ENCODE results near the gene CYP4F22.

Gene CYP4F22

DNA sequence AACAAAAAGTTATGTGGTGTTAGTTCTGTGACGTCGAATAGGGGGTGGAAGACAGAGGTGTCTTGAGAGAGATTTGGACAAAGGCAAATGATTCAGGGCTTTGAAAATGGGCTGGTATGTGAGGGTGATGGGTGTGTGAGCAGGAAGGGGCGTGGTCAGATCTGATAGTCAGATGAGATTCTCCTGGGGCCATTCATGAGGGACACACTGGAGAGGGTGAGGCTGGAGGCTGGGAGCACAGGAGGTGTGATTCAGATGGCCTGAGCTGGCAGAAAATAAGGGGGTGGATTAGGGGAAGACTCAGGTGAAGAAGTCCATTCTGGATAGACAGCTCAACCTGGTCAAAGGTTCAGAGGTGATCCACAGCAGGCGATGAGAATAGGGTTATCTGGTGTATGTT, 28.0 kb downstream of the CYP4F22 start:
- no peak for DNase-seq (ENCODE audit: low spot score)

DNA sequence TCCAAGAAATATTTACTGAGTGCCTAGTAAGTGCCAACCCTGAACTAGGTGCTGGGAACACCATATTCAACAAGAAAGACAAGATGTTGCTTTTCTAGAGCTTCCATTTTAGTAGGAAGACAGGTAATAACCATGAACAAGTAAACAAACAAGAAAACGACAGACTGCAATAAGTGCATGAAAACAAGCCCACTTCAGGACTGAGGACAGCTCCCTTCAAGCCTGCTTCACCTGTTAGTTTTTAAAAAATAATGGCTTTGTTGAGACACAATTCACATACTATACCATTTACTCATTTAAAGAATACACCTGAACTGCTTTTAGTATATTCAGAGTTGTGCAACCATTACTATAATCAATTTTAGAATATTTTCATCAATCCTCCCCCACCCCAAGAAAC, 30.4 kb downstream of the CYP4F22 start:
- DNase-seq (ENCODE audit: low spot score), result no peak

DNA sequence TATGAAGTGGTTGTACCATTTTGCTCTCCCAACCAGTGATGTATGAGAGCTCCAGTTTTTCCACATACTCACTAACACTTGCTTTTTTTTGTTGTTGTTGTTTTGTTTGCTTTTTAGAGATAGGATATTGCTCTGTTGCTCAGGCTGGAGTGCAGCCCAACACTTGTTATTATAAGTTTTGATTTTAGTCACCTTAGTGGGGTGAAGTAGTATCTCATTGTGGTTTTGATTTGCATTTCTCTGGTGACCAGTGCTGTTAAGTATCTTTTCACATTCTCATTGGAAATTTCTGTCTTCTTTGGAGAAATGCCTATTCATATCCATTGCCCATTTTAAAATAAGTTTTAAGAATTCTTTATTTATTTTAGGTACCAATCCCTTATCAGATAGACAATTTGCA, 31.3 kb downstream of the CYP4F22 start:
- no peak for DNase-seq (ENCODE audit: low spot score)

DNA sequence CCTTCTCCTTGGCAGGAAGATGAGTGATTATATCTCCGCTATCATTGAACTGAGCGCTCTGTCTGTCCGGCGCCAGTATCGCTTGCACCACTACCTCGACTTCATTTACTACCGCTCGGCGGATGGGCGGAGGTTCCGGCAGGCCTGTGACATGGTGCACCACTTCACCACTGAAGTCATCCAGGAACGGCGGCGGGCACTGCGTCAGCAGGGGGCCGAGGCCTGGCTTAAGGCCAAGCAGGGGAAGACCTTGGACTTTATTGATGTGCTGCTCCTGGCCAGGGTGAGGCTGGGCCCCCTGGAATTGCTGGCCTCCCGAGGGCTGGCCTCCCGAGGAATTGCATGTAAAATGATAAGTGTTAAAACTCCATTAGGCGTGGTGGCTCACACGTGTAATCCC, 32.1 kb downstream of the CYP4F22 start:
- DNase-seq (ENCODE audit: low spot score), result no peak

DNA sequence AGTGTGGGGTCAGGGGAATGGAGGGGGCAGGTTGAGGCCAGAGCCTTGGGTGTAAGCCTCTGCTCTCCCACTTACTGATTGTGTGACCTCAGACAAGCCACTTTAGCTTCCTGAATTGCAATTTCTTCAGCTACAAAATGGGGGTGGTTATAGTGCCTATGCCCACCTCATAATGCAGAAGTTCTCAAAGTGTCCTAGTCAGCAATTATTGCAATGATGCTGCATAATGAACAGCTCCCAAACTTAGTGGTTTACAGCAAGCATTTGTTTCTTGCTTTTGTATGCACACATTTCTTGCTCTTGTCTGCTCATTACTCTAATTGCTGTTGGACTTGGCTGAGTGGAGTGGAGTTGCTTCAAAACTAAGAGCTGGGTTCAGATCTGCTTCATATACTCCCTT, 36.0 kb downstream of the CYP4F22 start:
- no peak for DNase-seq (ENCODE audit: low spot score)

DNA sequence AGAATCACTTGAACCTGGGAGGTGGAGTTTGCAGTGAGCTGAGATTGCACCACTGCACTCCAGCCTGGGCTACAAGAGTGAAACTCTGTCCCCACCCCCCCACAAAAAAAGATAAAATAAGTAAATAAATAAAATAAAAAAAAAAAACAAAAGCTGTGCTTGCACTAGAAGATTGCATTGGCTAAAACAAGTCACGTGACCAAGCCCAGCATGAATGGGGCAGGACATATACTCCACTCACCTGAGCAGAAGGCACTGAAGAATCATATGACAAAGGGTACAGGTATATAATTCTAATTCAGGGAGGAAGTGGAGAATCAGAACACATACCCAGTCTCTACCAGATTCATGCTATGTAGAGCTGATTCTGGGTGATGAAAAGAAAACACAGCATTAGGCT, 36.6 kb downstream of the CYP4F22 start:
- DNase-seq (ENCODE audit: low spot score), result no peak

DNA sequence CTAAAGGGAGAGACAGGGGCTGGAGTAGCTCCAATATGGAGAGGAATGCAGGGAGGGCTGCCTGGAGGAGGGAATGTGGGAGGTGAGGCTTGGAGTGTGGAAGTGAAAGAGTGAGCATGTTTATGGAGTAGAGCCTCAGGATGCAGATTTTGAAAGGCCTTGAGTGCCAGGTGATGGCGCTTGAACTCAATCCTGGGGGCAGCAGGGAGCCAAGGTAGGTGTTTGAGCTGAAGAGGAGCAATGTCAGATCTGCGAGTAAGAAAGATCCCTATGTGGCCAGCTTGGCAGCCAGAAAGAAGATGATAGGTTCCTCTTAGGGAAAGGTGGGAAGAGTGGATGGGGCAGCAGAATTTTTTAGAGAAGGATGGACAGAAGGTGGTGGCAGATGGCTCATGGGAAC, 40.3 kb downstream of the CYP4F22 start:
- no peak for DNase-seq (ENCODE audit: low spot score)

DNA sequence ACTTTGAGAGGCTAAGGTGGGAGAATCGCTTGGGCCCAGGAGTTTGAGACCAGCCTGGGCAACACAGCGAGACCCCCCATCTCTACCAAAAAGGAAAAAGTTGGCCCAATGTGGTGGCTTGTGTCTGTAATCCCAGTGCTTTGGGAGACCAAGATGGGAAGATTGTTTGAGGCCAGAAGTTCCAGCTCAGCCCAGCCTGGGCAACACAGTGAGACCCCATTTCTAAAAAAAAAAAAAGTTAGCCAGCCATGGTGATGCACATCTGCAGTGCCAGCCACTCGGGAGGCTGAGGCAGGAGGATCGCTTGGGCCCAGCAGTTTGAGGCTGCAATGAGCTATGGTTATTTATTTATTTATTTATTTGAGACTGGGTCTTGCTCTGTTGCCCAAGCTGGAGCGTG, 41.3 kb downstream of the CYP4F22 start:
- DNase-seq (ENCODE audit: low spot score), result no peak

DNA sequence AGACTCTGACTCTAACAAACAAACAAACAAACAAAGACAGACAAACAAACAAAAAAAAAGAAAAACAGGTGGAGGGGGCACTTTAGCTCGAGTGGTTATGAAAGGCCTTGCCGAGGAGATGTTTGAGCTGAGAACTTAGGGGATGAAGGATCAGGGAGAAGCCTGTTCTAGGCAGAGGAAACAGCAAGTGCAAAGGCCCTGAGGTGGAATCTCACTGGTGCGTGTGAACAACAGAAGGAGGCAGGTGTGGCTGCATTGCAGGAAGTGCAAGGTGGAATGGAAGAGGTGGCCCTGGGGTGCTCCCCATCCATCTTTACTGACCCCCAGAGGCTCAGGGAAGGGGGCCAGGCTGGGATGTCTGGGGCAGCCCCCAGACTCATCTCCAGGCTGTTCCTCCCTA, 41.9 kb downstream of the CYP4F22 start:
- DNase-seq (ENCODE audit: low spot score), result no peak

DNA sequence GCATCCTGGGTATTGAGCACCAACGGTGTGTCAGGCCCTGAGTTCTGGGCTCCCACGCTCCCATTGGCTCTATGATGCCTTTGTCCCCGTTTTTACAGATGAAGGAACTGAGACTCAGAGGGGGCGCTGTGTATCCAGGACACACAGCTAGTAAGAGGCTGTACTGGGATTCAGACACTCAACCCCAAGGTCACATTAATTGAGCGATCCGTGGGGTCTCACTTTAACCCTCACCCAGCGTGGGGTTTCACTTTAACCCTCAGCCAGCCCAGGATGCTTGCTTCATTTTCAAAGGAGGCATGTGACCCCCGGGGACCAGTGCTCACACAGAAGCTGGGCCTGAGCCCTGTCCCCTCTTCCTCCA, 42.6 kb downstream of the CYP4F22 start:
- no peak for DNase-seq (ENCODE audit: low spot score)

DNA sequence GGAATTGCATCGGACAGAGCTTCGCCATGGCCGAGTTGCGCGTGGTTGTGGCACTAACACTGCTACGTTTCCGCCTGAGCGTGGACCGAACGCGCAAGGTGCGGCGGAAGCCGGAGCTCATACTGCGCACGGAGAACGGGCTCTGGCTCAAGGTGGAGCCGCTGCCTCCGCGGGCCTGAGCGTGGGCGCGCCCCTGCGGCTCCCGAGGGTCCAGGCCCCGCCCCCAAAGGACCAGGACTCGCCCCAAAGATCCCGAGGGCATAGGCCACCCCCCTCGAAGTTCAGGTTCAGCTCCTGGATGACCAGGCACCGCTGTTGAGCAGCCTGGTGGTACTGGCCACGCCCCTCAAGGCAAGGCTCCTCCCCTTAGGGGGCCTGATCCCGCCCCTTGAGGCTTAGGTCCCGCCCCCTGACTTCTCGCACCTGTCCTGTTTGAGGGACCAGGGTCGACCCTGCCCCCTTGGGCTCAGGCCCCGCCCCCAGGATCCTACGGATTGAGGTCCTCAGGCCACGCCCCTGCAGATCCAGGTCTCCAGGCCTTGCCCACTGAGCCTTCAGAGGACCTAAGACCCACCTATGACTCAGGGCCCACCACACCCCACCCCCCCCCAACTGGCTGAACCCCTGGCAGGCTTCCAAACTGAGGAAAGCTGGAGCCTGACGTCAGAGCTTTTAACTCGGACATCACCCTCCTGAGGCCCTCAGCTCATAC, 43.1 kb downstream of the CYP4F22 start:
- DNase-seq (ENCODE audit: low spot score), result peak; percentile 40

DNA sequence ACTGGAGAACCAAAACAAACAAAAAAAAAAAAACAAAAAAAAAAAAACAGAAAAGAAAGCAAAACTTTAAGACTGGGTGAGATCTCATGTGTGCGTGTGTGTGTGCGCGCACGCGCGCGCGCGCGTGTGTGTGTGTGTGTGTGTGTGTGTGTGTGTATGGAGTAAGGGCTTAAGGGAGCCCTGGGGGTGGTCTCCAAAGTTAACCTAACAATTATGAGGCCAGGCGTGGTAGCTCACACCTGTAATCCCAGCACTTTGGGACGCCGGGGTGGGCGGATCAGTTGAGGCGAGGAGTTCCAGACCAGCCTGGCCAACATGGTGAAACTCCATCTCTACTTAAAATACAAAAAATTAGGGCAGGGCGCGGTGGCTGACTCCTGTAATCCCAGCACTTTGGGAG, 46.7 kb downstream of the CYP4F22 start:
- no peak for DNase-seq (ENCODE audit: low spot score)

DNA sequence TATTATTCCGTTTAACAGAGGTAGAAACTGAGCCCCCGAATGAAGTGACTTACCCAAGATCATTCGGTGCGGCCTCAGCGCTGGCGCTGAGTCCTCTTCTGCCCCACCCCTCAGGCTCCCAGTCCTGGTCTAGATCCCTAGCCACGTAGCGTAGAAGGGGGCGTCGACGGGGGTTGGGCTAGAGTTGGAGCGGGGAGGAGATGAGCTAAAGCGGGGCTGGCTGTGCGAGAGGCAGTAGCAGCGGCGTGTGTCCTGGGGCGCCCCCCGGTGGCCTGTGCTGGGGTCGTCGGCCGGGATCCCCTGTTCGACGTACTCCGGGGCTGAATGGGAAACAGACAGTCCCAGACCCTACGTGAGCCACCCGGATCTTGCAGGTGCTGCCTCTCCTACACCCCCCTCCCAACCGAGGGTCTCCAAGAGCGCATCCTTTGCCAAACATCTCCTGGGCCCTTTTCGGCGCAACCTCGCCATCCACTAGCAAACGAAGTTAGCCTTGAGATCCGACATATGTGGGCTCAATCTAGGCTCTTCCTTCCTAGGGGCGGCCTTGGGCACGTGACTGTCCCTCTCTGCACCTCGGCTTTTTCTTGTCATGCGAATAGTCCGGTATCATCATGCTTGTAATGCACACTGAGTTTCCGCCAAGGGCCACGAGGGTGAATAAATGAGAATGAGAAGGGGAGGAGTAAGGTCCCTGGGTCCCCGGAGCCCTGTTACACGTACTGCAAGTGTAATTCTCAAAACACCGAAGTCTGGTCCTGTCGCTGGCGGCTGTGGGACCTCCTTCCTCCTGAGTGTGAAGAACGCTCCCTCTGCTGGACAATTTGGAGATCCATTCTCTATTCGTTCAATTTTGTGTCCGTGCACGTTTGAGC, 47.7 kb downstream of the CYP4F22 start:
- peak; percentile 95 for DNase-seq (ENCODE audit: low spot score)

DNA sequence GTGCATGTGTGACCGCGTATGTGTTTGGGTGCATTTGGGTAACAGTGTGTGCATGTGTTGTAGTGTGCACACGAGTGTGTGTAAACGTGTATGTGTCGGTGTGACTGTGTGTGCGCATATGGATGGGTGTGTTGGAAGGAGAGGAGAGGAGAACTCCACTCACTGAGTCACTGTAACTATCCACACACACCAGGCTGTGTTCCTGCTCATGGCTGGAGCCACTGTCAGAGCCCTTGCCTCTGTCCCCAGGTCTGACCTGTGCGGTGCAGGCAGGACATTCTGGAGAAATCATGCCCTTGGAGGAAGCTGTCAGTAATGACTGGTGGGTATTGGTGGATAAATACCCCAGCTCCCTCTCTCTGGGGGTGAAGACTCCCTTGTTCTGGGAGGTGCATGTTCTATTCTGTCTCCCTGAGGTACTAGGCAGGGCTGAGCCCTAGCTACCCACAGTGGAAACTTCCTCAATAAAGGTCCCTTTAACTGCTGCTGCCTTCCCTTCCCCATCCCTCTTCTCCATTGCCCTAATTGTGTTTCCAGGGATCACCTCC, 48.4 kb downstream of the CYP4F22 start:
- DNase-seq (ENCODE audit: low spot score), result no peak

DNA sequence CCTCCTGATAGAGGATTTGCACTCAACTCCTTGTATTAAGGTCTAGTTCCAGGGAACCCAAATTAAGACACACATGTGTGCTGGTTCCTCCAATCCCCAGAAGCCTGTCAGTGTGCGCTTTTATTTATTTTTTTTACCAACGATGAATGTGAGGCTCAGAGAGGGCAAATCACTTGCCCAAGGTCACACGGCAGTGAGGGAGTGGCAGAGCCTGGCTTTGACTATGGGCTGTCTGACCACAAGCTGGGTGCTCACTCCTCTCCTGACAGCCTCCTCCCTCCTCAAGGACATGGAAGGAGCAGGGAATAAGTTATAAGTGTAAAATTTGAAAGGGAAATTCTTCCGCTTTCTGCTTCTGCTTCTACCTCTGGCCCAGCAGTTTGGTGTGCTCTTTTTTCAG, 48.9 kb downstream of the CYP4F22 start:
- DNase-seq (ENCODE audit: low spot score), result no peak

DNA sequence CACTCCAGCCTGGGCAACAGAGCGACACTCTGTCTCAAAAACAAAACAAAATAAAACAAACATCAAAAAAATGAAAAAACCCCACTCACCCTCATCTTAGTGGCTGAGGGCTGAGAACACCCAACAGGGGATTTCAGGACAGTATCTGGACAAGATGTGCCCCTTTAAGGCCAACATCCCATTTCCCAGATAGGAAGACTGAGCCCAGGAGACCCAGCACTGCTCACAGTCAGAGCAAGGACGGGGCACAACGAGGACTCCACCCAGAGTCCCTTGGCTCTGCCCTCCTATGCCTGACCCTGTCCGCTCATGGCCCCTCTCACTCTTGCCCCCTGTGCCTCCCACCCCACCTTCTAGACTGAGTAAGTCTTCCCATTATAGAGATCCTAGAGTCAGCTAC, 53.8 kb downstream of the CYP4F22 start:
- no peak for DNase-seq (ENCODE audit: low spot score)

DNA sequence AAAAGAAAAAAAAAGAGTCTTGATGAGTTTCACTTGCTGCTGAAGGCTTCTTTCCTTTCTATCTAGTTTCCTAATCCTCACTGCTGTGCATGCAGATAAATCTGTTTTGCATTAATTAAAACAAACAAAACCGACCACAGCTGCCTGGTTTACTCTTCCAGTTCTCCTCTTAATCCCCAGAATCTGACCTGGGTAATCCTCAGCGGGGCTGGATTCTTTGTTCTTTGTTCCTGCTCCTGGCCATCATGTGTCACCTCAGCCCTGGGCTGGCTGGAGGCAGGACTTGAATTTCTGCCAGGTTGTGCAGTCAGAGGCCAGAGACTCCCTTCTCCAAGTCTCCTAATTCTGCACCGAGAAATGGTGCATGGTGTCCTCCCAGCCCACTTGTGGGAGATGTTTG, 54.5 kb downstream of the CYP4F22 start:
- DNase-seq (ENCODE audit: low spot score), result peak; percentile 19

DNA sequence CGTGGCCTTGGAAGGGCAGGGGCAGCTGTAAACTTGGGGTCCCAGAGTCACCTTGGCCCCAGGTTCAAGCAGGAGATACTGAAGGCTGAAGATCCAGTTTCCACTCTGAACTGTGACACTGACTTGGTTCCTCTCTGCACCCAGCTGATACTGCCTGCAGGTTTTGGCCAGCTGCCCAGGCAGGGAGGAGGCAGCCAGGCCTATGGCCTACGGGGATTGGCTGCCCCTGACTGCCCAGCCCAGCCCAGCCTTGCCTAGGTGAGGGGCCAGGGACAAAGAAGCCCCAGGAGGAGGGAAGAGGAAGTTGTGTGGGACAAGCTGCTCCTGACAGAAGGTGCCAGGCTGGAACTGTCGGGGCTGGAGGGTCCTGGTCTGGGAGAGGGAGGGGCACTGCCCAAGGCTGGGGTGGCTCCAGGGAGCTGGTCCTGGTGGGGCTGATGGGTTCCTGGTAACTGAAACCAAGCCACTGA, 55.0 kb downstream of the CYP4F22 start:
- DNase-seq (ENCODE audit: low spot score), result no peak

DNA sequence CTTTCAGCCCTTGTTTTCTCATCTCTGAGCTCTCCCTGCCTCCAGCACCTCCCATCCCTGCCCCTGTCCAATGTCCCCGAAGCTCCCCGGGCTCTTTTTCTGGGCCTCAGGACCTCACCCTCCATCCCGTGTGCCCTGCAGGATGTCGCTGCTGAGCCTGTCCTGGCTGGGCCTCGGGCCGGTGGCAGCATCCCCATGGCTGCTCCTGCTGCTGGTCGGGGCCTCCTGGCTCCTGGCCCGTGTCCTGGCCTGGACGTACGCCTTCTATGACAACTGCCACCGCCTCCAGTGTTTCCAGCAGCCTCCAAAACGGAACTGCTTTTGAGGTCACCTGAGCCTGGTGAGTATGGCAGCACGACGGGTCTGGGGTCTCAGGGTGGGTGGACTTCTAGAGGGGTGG, 55.6 kb downstream of the CYP4F22 start:
- DNase-seq (ENCODE audit: low spot score), result no peak

DNA sequence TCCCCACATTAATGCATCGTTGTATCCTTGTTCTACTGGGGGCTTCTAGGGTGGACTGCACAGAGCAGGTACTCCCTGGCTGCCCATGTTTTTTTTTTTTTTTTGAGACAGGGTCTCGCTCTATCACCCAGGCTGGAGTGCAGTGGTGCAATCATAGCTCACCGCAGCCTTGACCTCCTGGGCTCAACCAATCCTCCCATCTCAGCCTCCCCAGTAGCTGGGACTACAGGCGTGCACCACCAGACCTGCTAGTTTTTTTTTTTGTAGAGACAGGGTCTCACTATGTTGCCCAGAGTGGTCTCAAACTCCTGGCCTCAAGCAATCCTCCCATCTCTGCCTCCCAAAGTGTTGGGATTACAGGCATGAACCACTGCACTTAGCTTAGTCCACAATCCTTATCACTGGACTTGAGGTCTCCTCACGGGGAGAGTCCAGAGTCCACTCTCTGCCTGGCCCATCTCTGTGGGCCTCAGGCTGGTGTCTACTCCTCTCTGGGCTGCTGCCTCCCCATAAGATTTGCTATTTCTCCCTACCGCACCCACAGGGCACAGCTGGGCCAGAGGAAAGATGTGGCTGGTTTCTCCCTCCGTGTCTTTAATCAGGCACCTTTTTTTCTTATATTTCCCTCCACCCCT, 56.3 kb downstream of the CYP4F22 start:
- no peak for DNase-seq (ENCODE audit: low spot score)

DNA sequence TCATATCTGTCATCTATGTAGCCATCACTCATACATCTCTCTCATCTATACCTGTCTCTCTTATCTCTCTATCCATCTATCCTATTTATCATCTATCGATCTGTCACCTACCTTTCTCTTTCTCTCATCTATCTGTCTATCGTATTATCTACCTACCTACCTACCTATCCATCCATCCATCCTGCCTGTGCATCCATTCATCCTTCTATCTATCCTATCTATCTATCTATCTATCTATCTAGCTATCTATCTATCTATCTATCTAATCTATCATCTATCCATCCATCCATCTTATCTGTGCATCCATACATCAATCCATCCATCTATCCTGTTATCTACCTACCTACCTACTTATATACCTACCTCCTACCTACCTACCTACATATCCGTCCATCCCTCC, 62.1 kb downstream of the CYP4F22 start:
- DNase-seq (ENCODE audit: low spot score), result no peak

DNA sequence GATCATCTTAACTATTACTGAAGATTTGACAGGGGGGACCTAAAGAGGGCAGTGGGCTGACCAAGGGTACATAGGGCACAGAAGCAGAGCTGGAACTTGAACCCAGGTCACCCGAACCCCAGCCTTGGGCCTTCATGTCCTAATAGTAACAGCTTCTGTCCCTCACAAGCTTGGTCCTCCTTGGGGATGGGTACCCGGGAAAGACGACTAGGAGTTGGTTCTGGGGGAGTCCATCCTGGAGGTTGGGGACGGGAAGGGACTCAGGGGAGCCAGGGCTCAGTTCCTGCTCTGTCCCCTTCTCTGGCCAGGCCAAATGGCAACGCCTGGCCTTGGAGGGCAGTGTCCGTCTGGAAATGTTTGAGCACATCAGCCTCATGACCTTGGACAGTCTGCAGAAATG, 67.1 kb downstream of the CYP4F22 start:
- DNase-seq (ENCODE audit: low spot score), result no peak
